ENCODE data around the gene ZNF579.

Gene ZNF579

GRCh38 chr19:55598034-55598433 is 17.4 kb upstream of the ZNF579 start:
- H3K27ac ChIP-seq = peak overlapping the region; percentile 99; the same call in 1 of the 2 replicates
- no peak for TF ChIP-seq CTCF (conservative IDR thresholded peaks at IDR 0.05)

DNA sequence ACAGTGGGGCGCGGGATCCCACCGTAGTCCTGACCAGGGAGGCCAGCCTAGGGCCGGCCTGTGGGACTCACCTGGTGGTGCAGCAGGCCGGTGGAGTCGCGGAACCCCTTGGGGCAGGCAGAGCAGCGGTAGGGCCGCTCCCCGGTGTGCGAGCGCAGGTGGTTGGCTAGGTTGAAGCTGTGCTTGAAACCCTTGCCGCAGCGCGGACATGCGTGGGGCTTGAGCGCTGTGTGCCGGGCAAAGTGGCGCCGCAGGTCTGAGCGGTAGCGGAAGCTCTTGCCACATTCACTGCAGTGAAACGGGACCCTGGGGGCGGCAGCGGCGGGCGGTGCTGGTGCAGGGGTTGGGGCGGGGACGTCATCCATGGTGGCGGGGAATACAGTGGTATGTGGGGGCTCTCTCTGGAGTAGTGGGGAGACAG is 16.9 kb upstream of the ZNF579 start:
- H3K27ac ChIP-seq = no peak overlapping the region
- TF ChIP-seq CTCF (conservative IDR thresholded peaks at IDR 0.05) = no peak

DNA sequence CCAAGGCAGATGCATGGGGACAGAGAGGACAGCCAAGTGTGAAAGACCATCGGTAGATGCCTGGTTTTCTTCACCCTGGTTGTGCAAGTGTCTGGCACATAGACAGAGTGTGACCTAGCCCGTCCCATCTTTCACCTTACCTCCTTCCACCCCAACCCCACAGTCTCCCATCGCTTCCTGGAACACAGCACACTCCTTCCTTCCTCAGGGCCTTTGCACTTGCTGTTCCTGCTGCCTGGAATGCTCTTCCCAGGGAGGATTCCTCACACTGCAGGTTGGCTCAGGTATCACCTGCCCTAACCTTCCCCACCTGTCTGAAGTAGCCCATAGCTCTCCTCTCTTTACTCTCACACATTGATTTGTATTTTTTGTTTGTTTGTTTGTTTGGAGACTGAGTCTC is 15.7 kb upstream of the ZNF579 start:
- no peak overlapping the region for H3K27ac ChIP-seq
- no peak for TF ChIP-seq CTCF (conservative IDR thresholded peaks at IDR 0.05)

- no peak overlapping the region for H3K27ac ChIP-seq
- no peak for TF ChIP-seq CTCF (conservative IDR thresholded peaks at IDR 0.05)
Measured at GRCh38 chr19:55594996-55595545, 14.4 kb upstream of the ZNF579 start.

DNA sequence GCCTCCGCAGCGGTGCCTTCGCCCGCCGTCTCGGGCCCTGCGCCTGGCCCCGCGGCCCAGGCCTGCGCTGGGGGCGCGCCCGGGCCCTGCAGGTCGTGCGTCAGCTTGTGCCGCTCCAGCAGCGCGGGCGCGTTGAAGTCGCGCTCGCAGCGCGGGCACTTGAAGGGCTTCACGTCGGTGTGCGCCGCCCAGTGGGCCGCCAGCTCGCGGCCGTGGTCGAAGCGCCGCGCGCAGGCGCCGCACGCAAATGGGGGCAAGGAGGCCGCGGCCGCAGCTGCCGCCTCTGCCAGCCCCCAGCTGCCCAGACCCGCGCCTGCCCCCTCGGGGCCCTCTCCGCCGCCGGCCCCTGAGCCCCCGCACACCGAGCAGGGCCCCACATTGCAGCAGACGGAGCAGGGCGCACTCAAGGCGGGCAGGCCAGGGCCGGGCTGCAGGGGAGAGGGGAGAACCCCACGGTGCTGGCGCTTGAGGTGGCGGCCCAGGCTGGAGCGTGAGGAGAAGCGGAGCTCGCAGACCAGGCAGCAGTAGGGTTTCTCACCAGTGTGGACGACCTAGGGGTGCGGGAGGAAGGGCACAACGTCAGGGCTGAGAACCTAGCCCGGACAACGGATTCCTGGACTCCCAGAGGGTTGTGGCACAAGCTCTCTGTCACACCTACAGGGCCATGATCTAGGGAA is 12.6 kb upstream of the ZNF579 start:
- no peak overlapping the region for H3K27ac ChIP-seq
- no peak for TF ChIP-seq CTCF (conservative IDR thresholded peaks at IDR 0.05)

GRCh38 chr19:55592391-55593090 is 11.9 kb upstream of the ZNF579 start:
- H3K27ac ChIP-seq = no peak overlapping the region
- no peak for TF ChIP-seq CTCF (conservative IDR thresholded peaks at IDR 0.05)

DNA sequence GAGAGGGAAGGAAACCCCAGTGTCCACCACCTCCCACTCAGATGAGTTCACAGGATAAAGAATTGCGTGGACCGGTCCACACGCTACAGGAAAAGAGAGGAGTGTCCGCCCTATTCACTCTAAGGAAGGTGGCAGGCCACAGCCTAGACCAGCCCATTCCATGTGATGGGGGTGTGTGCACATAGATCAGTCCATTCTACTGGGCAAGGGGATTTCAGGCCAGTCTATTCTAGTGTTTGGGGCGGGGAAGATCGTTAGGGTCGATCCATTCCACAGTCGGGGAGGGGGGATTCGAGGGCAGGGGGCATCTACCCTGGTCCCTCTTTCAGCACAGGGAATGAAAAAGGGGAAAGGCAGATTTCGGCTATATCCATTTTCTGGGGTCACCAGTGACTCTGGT is 10.9 kb upstream of the ZNF579 start:
- no peak for TF ChIP-seq CTCF (conservative IDR thresholded peaks at IDR 0.05)

More for the DNA sequence above, 10.9 kb upstream of the ZNF579 start:
- H3K27ac ChIP-seq = no peak overlapping the region

Measured in VCaP (cell line).